ENCODE measurements around the gene STAT1. TPM values are rescaled to one million over a fixed set of nuclear protein-coding genes. Genes with fewer than 3 reads are reported as not detected.

STAT1 gene
- total RNA-seq (2022; extraction: Qiagen RNA extraction; ENCODE audit: low read depth), result 60.5 to 71.8 TPM (median 66.2 TPM) in 5 replicates

DNA sequence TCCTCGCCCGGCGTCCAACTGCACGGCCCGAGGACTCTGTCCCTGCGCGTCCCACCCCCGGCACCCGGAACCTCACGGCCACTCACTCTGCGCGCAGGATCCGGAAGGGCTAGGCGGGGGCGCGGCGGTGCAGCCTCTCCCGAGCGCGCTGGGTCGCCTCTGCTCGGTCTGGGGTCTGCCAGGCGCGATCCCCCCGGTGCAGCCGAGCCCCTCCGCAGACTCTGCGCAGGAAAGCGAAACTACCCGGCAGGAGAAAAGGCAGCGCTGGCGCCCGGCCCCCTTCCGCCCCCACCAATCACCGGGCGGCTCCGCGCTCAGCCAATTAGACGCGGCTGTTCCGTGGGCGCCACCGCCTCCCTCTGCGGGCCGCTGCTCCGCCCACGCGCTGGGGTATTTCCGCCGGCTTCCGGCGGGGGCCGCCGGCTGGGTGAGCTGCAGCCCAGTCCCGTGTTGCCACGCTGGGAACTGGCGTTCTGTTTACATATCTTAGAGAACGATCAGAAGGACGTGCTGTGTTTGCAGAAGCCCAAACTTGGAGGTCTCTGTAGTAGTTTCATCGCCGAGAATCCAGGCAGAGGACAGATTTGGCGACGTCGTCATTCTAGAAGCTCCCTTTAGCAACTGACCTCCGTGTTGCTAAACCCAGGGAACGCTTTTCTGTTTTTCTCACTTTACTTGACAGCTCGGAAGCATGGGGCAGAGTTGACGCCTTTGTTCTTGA lies at the start of gene STAT1:
Gene STAT1, minus strand, starts transcription at position 240 of the 721 bp plus-strand sequence. CDS start 4,168 bp downstream, outside the sequence.

Other genes starting within 250 kb of the STAT1 start
- 165 to 246 TPM (median 230 TPM) in 5 replicates for gene GLS, start 133.3 kb downstream of the STAT1 start, total RNA-seq (2022; extraction: Qiagen RNA extraction; ENCODE audit: low read depth)
- 2.7 to 3.8 TPM (median 3.5 TPM) in 5 replicates for gene STAT4, start 136.8 kb upstream of the STAT1 start, total RNA-seq (2022; extraction: Qiagen RNA extraction; ENCODE audit: low read depth)
- gene MYO1B, start 231.2 kb upstream of the STAT1 start, total RNA-seq (2022; extraction: Qiagen RNA extraction; ENCODE audit: low read depth), result 70.5 to 85.6 TPM (median 82.7 TPM) in 5 replicates